ENCODE data around the gene CFAP77.

The CFAP77 gene

GRCh38 chr9:132547436-132547835, 137.4 kb downstream of the CFAP77 start:
- H3K27ac Mint-ChIP-seq, result no peak overlapping the region
- no peaks in the 10 kb centered on the region for H3K9me3 Mint-ChIP-seq
- H3K27me3 Mint-ChIP-seq, result peaks cover 29 to 90% of the 10 kb centered on the region in 2 donors
- H3K4me3 Mint-ChIP-seq, result no peak overlapping the region
- no peaks in the 10 kb centered on the region for H3K36me3 Mint-ChIP-seq (ENCODE audit: insufficient read depth)
- no peaks in the 10 kb centered on the region for H3K4me1 Mint-ChIP-seq (ENCODE audit: low read depth in 2 of 2)
- ATAC-seq (replicated peaks) (no peak), DNase-seq (no peak)

DNA sequence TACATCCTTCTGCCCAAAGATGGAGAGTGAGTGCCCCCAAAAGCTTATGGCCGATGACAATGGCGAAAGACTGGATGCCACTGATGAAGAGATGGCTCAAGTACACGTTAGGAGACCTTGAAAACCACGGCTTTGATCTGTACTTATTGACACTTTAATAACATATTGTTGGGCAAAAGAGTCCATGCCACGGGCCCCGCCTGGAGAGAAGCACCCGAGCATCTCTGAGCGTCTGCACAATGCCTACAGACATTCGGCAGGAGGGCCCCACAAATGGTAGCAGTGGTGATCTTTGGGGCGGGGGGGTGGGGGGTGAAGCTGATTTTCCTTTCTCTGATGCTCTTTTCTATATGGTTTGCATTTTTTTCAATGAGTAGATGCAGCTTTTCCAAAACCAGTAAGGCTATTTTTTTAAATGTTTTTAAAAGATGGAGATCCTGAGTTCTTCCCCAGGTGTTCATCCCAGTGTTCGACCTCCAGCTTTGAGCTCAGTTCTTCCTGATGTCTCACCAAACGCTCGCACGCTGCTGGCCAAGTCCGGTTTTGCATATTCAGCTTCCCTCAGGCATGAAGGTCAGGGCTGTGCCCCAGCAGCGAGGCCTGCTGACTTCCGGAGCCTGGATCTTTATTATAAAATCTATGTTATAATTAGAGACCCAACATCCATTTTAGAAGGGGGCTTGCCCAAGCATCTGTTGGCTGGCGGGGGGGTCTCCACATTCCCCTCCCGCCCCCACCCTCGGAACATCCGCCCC, 138.1 kb downstream of the CFAP77 start:
- Mint-ChIP-seq H3K36me3 (ENCODE audit: insufficient read depth) (peaks cover 2% of the 10 kb centered on the region), H3K4me1 (ENCODE audit: low read depth in 2 of 2) (no peaks in the 10 kb centered on the region), H3K9me3 (no peaks in the 10 kb centered on the region), H3K4me3 (no peak overlapping the region), H3K27ac (no peak overlapping the region), H3K27me3 (peaks cover 29 to 90% of the 10 kb centered on the region in 2 donors)
- DNase-seq (no peak), ATAC-seq (replicated peaks) (no peak)

GRCh38 chr9:132548751-132549640, 139.0 kb downstream of the CFAP77 start:
- Mint-ChIP-seq H3K4me1 (ENCODE audit: low read depth in 2 of 2) (no peaks in the 10 kb centered on the region), H3K27ac (no peak overlapping the region), H3K27me3 (peaks cover 29 to 88% of the 10 kb centered on the region in 2 donors), H3K4me3 (no peak overlapping the region), H3K36me3 (ENCODE audit: insufficient read depth) (peaks cover 2% of the 10 kb centered on the region), H3K9me3 (no peaks in the 10 kb centered on the region)
- ATAC-seq (replicated peaks), result no peak
- DNase-seq, result no peak

- Mint-ChIP-seq H3K27me3 (peaks cover 36 to 86% of the 10 kb centered on the region in 2 donors), H3K9me3 (no peaks in the 10 kb centered on the region), H3K36me3 (ENCODE audit: insufficient read depth) (peaks cover 2% of the 10 kb centered on the region), H3K27ac (no peak overlapping the region), H3K4me1 (ENCODE audit: low read depth in 2 of 2) (no peaks in the 10 kb centered on the region), H3K4me3 (no peak overlapping the region)
- ATAC-seq (replicated peaks) (no peak), DNase-seq (no peak)
These were observed 141.5 kb downstream of the CFAP77 start for GRCh38 chr9:132551556-132551955.

- no peak for DNase-seq
- Mint-ChIP-seq H3K36me3 (ENCODE audit: insufficient read depth) (peaks cover 2% of the 10 kb centered on the region), H3K27me3 (peaks cover 31 to 86% of the 10 kb centered on the region in 2 donors), H3K27ac (no peak overlapping the region), H3K4me3 (no peak overlapping the region), H3K4me1 (ENCODE audit: low read depth in 2 of 2) (no peaks in the 10 kb centered on the region), H3K9me3 (no peaks in the 10 kb centered on the region)
- no peak for ATAC-seq (replicated peaks)
These were observed 142.0 kb downstream of the CFAP77 start for GRCh38 chr9:132552041-132552440.

GRCh38 chr9:132554755-132555154, 144.7 kb downstream of the CFAP77 start:
- DNase-seq, result no peak
- no peak overlapping the region for H3K27ac Mint-ChIP-seq
- H3K4me3 Mint-ChIP-seq, result no peak overlapping the region
- H3K4me1 Mint-ChIP-seq (ENCODE audit: low read depth in 2 of 2), result no peaks in the 10 kb centered on the region
- H3K9me3 Mint-ChIP-seq, result no peaks in the 10 kb centered on the region
- peaks cover 2% of the 10 kb centered on the region for H3K36me3 Mint-ChIP-seq (ENCODE audit: insufficient read depth)
- ATAC-seq (replicated peaks), result no peak
- H3K27me3 Mint-ChIP-seq, result peaks cover 30 to 80% of the 10 kb centered on the region in 2 donors

- no peak for ATAC-seq (replicated peaks)
- H3K27me3 Mint-ChIP-seq, result peaks cover 30 to 82% of the 10 kb centered on the region in 2 donors
These were observed 145.5 kb downstream of the CFAP77 start for GRCh38 chr9:132555528-132555927.

GRCh38 chr9:132556235-132556634, 146.2 kb downstream of the CFAP77 start:
- ATAC-seq (replicated peaks) (no peak), DNase-seq (no peak)
- H3K9me3 Mint-ChIP-seq, result no peaks in the 10 kb centered on the region
- H3K4me3 Mint-ChIP-seq, result no peak overlapping the region
- H3K4me1 Mint-ChIP-seq (ENCODE audit: low read depth in 2 of 2), result peaks cover 0 to 1% of the 10 kb centered on the region in 2 donors
- H3K27ac Mint-ChIP-seq, result no peak overlapping the region
- H3K36me3 Mint-ChIP-seq (ENCODE audit: insufficient read depth), result peaks cover 2% of the 10 kb centered on the region
- H3K27me3 Mint-ChIP-seq, result peaks cover 24 to 82% of the 10 kb centered on the region in 2 donors

More at GRCh38 chr9:132555528-132555927, 145.5 kb downstream of the CFAP77 start:
- no peak for DNase-seq
- Mint-ChIP-seq H3K4me3 (no peak overlapping the region), H3K4me1 (ENCODE audit: low read depth in 2 of 2) (no peaks in the 10 kb centered on the region), H3K27ac (no peak overlapping the region), H3K36me3 (ENCODE audit: insufficient read depth) (peaks cover 2% of the 10 kb centered on the region), H3K9me3 (no peaks in the 10 kb centered on the region)

- H3K27me3 Mint-ChIP-seq, result peaks cover 24 to 82% of the 10 kb centered on the region in 2 donors
- no peak overlapping the region for H3K27ac Mint-ChIP-seq
- no peak overlapping the region for H3K4me3 Mint-ChIP-seq
- ATAC-seq (replicated peaks) (no peak), DNase-seq (no peak)
- H3K36me3 Mint-ChIP-seq (ENCODE audit: insufficient read depth), result peaks cover 2% of the 10 kb centered on the region
- H3K4me1 Mint-ChIP-seq (ENCODE audit: low read depth in 2 of 2), result peaks cover 0 to 1% of the 10 kb centered on the region in 2 donors
- H3K9me3 Mint-ChIP-seq, result no peaks in the 10 kb centered on the region
These were observed 146.7 kb downstream of the CFAP77 start for GRCh38 chr9:132556714-132557113.

DNA sequence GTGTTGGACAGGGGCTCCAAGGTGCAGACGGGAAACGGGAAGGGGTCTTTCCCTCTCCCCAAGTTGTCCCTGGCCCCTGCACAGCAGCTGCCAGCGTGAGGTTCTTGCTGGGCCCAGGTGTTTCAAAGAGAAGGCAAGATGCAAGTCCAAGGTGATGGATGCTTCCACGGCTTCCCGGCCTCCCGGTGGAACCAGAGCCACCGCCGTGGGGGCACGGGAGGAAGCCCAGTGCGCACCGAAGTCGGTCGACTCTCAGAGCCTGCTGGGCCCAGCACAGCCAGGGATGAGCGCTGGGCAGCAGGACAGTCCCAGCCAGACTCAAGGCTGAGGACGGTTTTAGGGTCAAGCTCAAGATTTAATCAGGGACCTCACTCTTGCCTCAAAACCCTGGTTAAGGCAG, 147.1 kb downstream of the CFAP77 start:
- DNase-seq, result no peak
- Mint-ChIP-seq H3K36me3 (ENCODE audit: insufficient read depth) (peaks cover 2% of the 10 kb centered on the region), H3K27ac (no peak overlapping the region), H3K9me3 (no peaks in the 10 kb centered on the region), H3K4me3 (no peak overlapping the region), H3K4me1 (ENCODE audit: low read depth in 2 of 2) (peaks cover 0 to 1% of the 10 kb centered on the region in 2 donors), H3K27me3 (peaks cover 24 to 83% of the 10 kb centered on the region in 2 donors)
- no peak for ATAC-seq (replicated peaks)

DNA sequence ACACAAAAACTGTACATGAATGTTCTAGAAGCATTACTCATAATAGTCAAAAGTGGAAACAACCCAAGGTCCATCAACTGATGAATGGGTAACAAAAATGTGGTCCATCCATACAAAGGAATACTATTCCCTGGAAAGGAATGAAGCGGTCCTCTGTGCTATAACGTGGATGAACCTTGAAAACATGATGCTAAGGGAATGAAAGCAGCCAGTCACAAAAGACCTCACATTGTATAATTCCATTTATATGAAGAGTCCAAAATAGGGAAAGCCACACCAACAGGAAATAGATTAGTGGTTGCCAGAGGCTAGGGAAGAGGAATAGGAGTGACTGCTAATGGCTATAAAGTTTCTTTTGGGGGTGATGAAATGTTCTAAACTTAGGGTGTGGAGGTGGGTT, 149.7 kb downstream of the CFAP77 start:
- no peak overlapping the region for H3K4me3 Mint-ChIP-seq
- H3K36me3 Mint-ChIP-seq (ENCODE audit: insufficient read depth), result no peaks in the 10 kb centered on the region
- peaks cover 31 to 82% of the 10 kb centered on the region in 2 donors for H3K27me3 Mint-ChIP-seq
- ATAC-seq (replicated peaks) (no peak), DNase-seq (no peak)
- peaks cover 0 to 1% of the 10 kb centered on the region in 2 donors for H3K4me1 Mint-ChIP-seq (ENCODE audit: low read depth in 2 of 2)
- no peaks in the 10 kb centered on the region for H3K9me3 Mint-ChIP-seq
- no peak overlapping the region for H3K27ac Mint-ChIP-seq

- H3K4me3 Mint-ChIP-seq, result no peak overlapping the region
- no peaks in the 10 kb centered on the region for H3K9me3 Mint-ChIP-seq
- H3K4me1 Mint-ChIP-seq (ENCODE audit: low read depth in 2 of 2), result peaks cover 0 to 1% of the 10 kb centered on the region in 2 donors
- no peaks in the 10 kb centered on the region for H3K36me3 Mint-ChIP-seq (ENCODE audit: insufficient read depth)
- peaks cover 33 to 82% of the 10 kb centered on the region in 2 donors for H3K27me3 Mint-ChIP-seq
- H3K27ac Mint-ChIP-seq, result no peak overlapping the region
- ATAC-seq (replicated peaks) (no peak), DNase-seq (no peak)
These were observed 150.7 kb downstream of the CFAP77 start for GRCh38 chr9:132560616-132561202.

DNA sequence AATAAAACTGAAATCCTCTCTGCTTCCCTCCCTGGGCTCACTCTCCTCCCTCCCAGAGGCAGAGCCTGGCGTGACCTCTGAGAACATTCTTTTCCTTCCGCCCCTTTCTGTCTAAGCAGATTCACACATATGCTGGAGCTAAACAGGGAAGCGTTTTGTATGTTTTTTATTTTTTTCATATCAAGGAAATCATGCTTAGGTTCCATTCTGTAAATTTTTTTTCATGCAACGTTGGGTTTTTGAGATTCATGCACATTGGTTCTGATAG, 152.2 kb downstream of the CFAP77 start:
- DNase-seq (no peak), ATAC-seq (replicated peaks) (no peak)
- Mint-ChIP-seq H3K4me3 (no peak overlapping the region), H3K4me1 (ENCODE audit: low read depth in 2 of 2) (peaks cover 0 to 1% of the 10 kb centered on the region in 2 donors), H3K9me3 (no peaks in the 10 kb centered on the region), H3K36me3 (ENCODE audit: insufficient read depth) (no peaks in the 10 kb centered on the region), H3K27ac (no peak overlapping the region), H3K27me3 (peaks cover 30 to 71% of the 10 kb centered on the region in 2 donors)
